Transverse colon (tissue), 4 donors: ENCODE measurements around the gene SCLY.
"Not testable (repeated sequence)": the region's sequence is repeated elsewhere in the genome, so short reads cannot be mapped to it uniquely, and the experiment has no call there.

Source experiments
- CTCF ChIP-seq, 5 experiments: fragments of 200-600 bp in 3 of 5; fragments of 450-650 bp in 2 of 5; sonication (generic) in 3 of 5; IDR thresholded peaks; 1 replicate in 2 of 5; 2 replicates in 3 of 5; pipeline ENCODE4 v1.5.1; 2016 to 2017; ENCODE audit warnings: antibody characterized with exemption in 5 of 5, inconsistent platforms in 3 of 5, mild to moderate bottlenecking in 2 of 5, moderate library complexity in 1 of 5
- POLR2AphosphoS5 ChIP-seq, 3 donors: sonication (generic); formaldehyde crosslinking; IDR thresholded peaks; one replicate each; pipeline ENCODE4 v1.6.1; 2016; ENCODE audit warnings: antibody characterized with exemption in 3 of 3

- TF ChIP-seq CTCF, POLR2AphosphoS5 (IDR thresholded peaks at IDR 0.05): not testable (repeated sequence)
Measured at GRCh38 chr2:238033991-238034390, 26.8 kb upstream of the SCLY start.
